Stimulated activated CD4-positive, alpha-beta T cell treated with anti-CD3 and anti-CD28 coated beads, Interleukin-12 subunit alpha, Interleukin-12 subunit beta, amount 100 ng/mL, for 48 hours (primary cell): ENCODE measurements around the gene DMRTA1.
"Not testable (repeated sequence)": the region's sequence is repeated elsewhere in the genome, so short reads cannot be mapped to it uniquely, and the experiment has no call there.

ENCODE experiments used
- DNase-seq, 3 donors: peaks; one replicate each; pipeline ENCODE4 v3.0.0-alpha.2; 2020; ENCODE audit warnings: low read depth in 2 of 3, low spot score in 1 of 3

Gene DMRTA1

GRCh38 chr9:22455181-22455580, 8.6 kb downstream of the DMRTA1 start:
- no peak for DNase-seq

- DNase-seq = no peak
Observed at GRCh38 chr9:22457448-22457847, 10.8 kb downstream of the DMRTA1 start.

- no peak for DNase-seq
Observed at GRCh38 chr9:22463205-22463604, 16.6 kb downstream of the DMRTA1 start.

- peak in 1 of 3 donors; percentile 22 for DNase-seq
Observed at GRCh38 chr9:22469928-22470544, 23.4 kb downstream of the DMRTA1 start.

GRCh38 chr9:22481566-22481965, 34.9 kb downstream of the DMRTA1 start:
- DNase-seq = no peak

- DNase-seq = no peak
Observed at GRCh38 chr9:22483528-22484070, 37.0 kb downstream of the DMRTA1 start.

- DNase-seq = not testable (repeated sequence)
Observed at GRCh38 chr9:22496197-22496596, 49.6 kb downstream of the DMRTA1 start.
